ENCODE data around the gene B9D1.

DNA sequence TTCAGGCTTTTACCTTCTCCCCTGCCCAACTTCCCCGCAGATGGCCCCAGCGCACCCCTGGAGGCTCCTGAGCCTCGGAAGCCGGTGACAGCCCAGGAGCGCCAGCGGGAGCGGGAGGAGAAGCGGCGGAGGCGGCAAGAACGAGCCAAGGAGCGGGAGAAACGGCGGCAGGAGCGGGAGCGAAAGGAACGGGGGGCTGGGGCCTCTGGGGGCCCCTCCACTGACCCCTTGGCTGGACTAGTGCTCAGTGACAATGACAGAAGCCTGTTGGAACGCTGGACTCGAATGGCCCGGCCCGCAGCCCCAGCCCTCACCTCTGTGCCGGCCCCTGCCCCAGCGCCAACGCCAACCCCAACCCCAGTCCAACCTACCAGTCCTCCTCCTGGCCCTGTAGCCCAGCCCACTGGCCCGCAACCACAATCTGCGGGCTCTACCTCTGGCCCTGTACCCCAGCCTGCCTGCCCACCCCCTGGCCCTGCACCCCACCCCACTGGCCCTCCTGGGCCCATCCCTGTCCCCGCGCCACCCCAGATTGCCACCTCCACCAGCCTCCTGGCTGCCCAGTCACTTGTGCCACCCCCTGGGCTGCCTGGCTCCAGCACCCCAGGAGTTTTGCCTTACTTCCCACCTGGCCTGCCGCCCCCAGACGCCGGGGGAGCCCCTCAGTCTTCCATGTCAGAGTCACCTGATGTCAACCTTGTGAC, 19.4 kb upstream of the B9D1 start:
- TF ChIP-seq E2F4 (CRISPR knock-in tag; IDR thresholded peaks at IDR 0.05; ENCODE audit: borderline replicate concordance, low read depth) (no peak), ELF4 (CRISPR knock-in tag; IDR thresholded peaks at IDR 0.05; ENCODE audit: low read depth) (no peak), TEAD4 (CRISPR knock-in tag; IDR thresholded peaks at IDR 0.05) (no peak), ZNF512 (CRISPR knock-in tag; IDR thresholded peaks at IDR 0.05; ENCODE audit: borderline replicate concordance) (no peak), NFYB (CRISPR knock-in tag; conservative IDR thresholded peaks at IDR 0.05; ENCODE audit: low read depth) (no peak), NFE2L1 (CRISPR knock-in tag; IDR thresholded peaks at IDR 0.05) (no peak)
- TF ChIP-seq, protein P1, sequence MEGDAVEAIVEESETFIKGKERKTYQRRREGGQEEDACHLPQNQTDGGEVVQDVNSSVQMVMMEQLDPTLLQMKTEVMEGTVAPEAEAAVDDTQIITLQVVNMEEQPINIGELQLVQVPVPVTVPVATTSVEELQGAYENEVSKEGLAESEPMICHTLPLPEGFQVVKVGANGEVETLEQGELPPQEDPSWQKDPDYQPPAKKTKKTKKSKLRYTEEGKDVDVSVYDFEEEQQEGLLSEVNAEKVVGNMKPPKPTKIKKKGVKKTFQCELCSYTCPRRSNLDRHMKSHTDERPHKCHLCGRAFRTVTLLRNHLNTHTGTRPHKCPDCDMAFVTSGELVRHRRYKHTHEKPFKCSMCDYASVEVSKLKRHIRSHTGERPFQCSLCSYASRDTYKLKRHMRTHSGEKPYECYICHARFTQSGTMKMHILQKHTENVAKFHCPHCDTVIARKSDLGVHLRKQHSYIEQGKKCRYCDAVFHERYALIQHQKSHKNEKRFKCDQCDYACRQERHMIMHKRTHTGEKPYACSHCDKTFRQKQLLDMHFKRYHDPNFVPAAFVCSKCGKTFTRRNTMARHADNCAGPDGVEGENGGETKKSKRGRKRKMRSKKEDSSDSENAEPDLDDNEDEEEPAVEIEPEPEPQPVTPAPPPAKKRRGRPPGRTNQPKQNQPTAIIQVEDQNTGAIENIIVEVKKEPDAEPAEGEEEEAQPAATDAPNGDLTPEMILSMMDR (IDR thresholded peaks at IDR 0.05): no peak
- TF ChIP-seq, protein P2, sequence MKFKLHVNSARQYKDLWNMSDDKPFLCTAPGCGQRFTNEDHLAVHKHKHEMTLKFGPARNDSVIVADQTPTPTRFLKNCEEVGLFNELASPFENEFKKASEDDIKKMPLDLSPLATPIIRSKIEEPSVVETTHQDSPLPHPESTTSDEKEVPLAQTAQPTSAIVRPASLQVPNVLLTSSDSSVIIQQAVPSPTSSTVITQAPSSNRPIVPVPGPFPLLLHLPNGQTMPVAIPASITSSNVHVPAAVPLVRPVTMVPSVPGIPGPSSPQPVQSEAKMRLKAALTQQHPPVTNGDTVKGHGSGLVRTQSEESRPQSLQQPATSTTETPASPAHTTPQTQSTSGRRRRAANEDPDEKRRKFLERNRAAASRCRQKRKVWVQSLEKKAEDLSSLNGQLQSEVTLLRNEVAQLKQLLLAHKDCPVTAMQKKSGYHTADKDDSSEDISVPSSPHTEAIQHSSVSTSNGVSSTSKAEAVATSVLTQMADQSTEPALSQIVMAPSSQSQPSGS (CRISPR knock-in tag; IDR thresholded peaks at IDR 0.05; ENCODE audit: borderline replicate concordance, low read depth): no peak

Data from WTC11 (cell line).